ENCODE results near the gene PRPF19. TPM values are rescaled to one million over a fixed set of nuclear protein-coding genes. Genes with fewer than 3 reads are reported as not detected.
A peak's percentile ranks its signal among the peaks of the same experiment; 100 is the strongest.

The PRPF19 gene
- total and polyA plus RNA-seq, 4 donors, result 49.0 to 115 (median 77.4) TPM

GRCh38 chr11:60872124-60872960, 34.0 kb downstream of the PRPF19 start:
- H3K36me3 ChIP-seq (ENCODE audit: control insufficient read depth, insufficient read depth, low read length), result peaks cover 14% of the 10 kb centered on the region
- peak overlapping the region; percentile 6 for H3K27ac ChIP-seq (ENCODE audit: low read depth, low read length)
- WGBS (ENCODE audit: insufficient coverage), result 87% methylated on average over 4 of the region's 6 CpGs
- no peaks in the 10 kb centered on the region for H3K9me3 ChIP-seq (ENCODE audit: control insufficient read depth, insufficient read depth, low read length)
- H3K27me3 ChIP-seq (ENCODE audit: control insufficient read depth, insufficient read depth, low read length), result no peaks in the 10 kb centered on the region
- DNase-seq (ENCODE audit: low read depth in 4 of 6, low spot score in 6 of 6), result peak in 1 of 6 donors; percentile 23
- peaks cover 36% of the 10 kb centered on the region for H3K4me1 ChIP-seq (ENCODE audit: control insufficient read depth, insufficient read depth, low read length)
- no peak overlapping the region for H3K4me3 ChIP-seq (ENCODE audit: low read depth, low read length)

GRCh38 chr11:60871378-60872061, 34.9 kb downstream of the PRPF19 start:
- H3K9me3 ChIP-seq (ENCODE audit: control insufficient read depth, insufficient read depth, low read length), result no peaks in the 10 kb centered on the region
- H3K4me3 ChIP-seq (ENCODE audit: low read depth, low read length), result no peak overlapping the region
- peaks cover 41% of the 10 kb centered on the region for H3K4me1 ChIP-seq (ENCODE audit: control insufficient read depth, insufficient read depth, low read length)
- WGBS (ENCODE audit: insufficient coverage), result 73% methylated on average over 6 of the region's 7 CpGs
- H3K27ac ChIP-seq (ENCODE audit: low read depth, low read length), result peak overlapping the region; percentile 13
- DNase-seq (ENCODE audit: low read depth in 4 of 6, low spot score in 6 of 6), result peak in 1 of 6 donors; percentile 52
- H3K27me3 ChIP-seq (ENCODE audit: control insufficient read depth, insufficient read depth, low read length), result no peaks in the 10 kb centered on the region
- peaks cover 14% of the 10 kb centered on the region for H3K36me3 ChIP-seq (ENCODE audit: control insufficient read depth, insufficient read depth, low read length)

- peaks cover 41% of the 10 kb centered on the region for H3K4me1 ChIP-seq (ENCODE audit: control insufficient read depth, insufficient read depth, low read length)
- no peak overlapping the region for H3K4me3 ChIP-seq (ENCODE audit: low read depth, low read length)
- DNase-seq (ENCODE audit: low read depth in 4 of 6, low spot score in 6 of 6), result no peak
- no peaks in the 10 kb centered on the region for H3K9me3 ChIP-seq (ENCODE audit: control insufficient read depth, insufficient read depth, low read length)
- H3K27ac ChIP-seq (ENCODE audit: low read depth, low read length), result peak overlapping the region; percentile 13
- no peaks in the 10 kb centered on the region for H3K27me3 ChIP-seq (ENCODE audit: control insufficient read depth, insufficient read depth, low read length)
- WGBS (ENCODE audit: insufficient coverage), result 80% methylated on average over 13 of the region's 13 CpGs
- peaks cover 12% of the 10 kb centered on the region for H3K36me3 ChIP-seq (ENCODE audit: control insufficient read depth, insufficient read depth, low read length)
Observed at GRCh38 chr11:60870733-60871377, 35.5 kb downstream of the PRPF19 start.

GRCh38 chr11:60870276-60870675, 36.1 kb downstream of the PRPF19 start:
- peak in 3 of 6 donors; percentile 8 to 84 (median 35) for DNase-seq (ENCODE audit: low read depth in 4 of 6, low spot score in 6 of 6)
- WGBS (ENCODE audit: insufficient coverage), result 21% methylated on average over 1 of the region's 3 CpGs
- H3K4me1 ChIP-seq (ENCODE audit: control insufficient read depth, insufficient read depth, low read length), result peaks cover 41% of the 10 kb centered on the region

GRCh38 chr11:60869451-60869825, 36.9 kb downstream of the PRPF19 start:
- no peaks in the 10 kb centered on the region for H3K27me3 ChIP-seq (ENCODE audit: control insufficient read depth, insufficient read depth, low read length)
- peaks cover 3% of the 10 kb centered on the region for H3K36me3 ChIP-seq (ENCODE audit: control insufficient read depth, insufficient read depth, low read length)
- no peak for DNase-seq (ENCODE audit: low read depth in 4 of 6, low spot score in 6 of 6)
- WGBS (ENCODE audit: insufficient coverage), result 88% methylated on average over 7 of the region's 7 CpGs
- H3K27ac ChIP-seq (ENCODE audit: low read depth, low read length), result no peak overlapping the region
- H3K9me3 ChIP-seq (ENCODE audit: control insufficient read depth, insufficient read depth, low read length), result no peaks in the 10 kb centered on the region
- peaks cover 39% of the 10 kb centered on the region for H3K4me1 ChIP-seq (ENCODE audit: control insufficient read depth, insufficient read depth, low read length)
- H3K4me3 ChIP-seq (ENCODE audit: low read depth, low read length), result no peak overlapping the region

More at GRCh38 chr11:60870276-60870675, 36.1 kb downstream of the PRPF19 start:
- Histone ChIP-seq H3K4me3 (ENCODE audit: low read depth, low read length) (no peak overlapping the region), H3K27me3 (ENCODE audit: control insufficient read depth, insufficient read depth, low read length) (no peaks in the 10 kb centered on the region), H3K9me3 (ENCODE audit: control insufficient read depth, insufficient read depth, low read length) (no peaks in the 10 kb centered on the region), H3K27ac (ENCODE audit: low read depth, low read length) (no peak overlapping the region), H3K36me3 (ENCODE audit: control insufficient read depth, insufficient read depth, low read length) (peaks cover 9% of the 10 kb centered on the region)

GRCh38 chr11:60868682-60869450, 37.5 kb downstream of the PRPF19 start:
- no peak overlapping the region for H3K27ac ChIP-seq (ENCODE audit: low read depth, low read length)
- H3K36me3 ChIP-seq (ENCODE audit: control insufficient read depth, insufficient read depth, low read length), result no peaks in the 10 kb centered on the region
- H3K9me3 ChIP-seq (ENCODE audit: control insufficient read depth, insufficient read depth, low read length), result no peaks in the 10 kb centered on the region
- no peak for DNase-seq (ENCODE audit: low read depth in 4 of 6, low spot score in 6 of 6)
- no peaks in the 10 kb centered on the region for H3K27me3 ChIP-seq (ENCODE audit: control insufficient read depth, insufficient read depth, low read length)
- no peak overlapping the region for H3K4me3 ChIP-seq (ENCODE audit: low read depth, low read length)
- WGBS (ENCODE audit: insufficient coverage), result 83% methylated on average over 7 of the region's 10 CpGs
- H3K4me1 ChIP-seq (ENCODE audit: control insufficient read depth, insufficient read depth, low read length), result peaks cover 39% of the 10 kb centered on the region

- no peaks in the 10 kb centered on the region for H3K36me3 ChIP-seq (ENCODE audit: control insufficient read depth, insufficient read depth, low read length)
- H3K27me3 ChIP-seq (ENCODE audit: control insufficient read depth, insufficient read depth, low read length), result no peaks in the 10 kb centered on the region
- 84% methylated on average over 8 of the region's 10 CpGs for WGBS (ENCODE audit: insufficient coverage)
- no peaks in the 10 kb centered on the region for H3K9me3 ChIP-seq (ENCODE audit: control insufficient read depth, insufficient read depth, low read length)
- H3K4me3 ChIP-seq (ENCODE audit: low read depth, low read length), result no peak overlapping the region
- DNase-seq (ENCODE audit: low read depth in 4 of 6, low spot score in 6 of 6), result no peak
- H3K4me1 ChIP-seq (ENCODE audit: control insufficient read depth, insufficient read depth, low read length), result peaks cover 35% of the 10 kb centered on the region
- H3K27ac ChIP-seq (ENCODE audit: low read depth, low read length), result no peak overlapping the region
Observed at GRCh38 chr11:60867871-60868681, 38.3 kb downstream of the PRPF19 start.

- no peak for DNase-seq (ENCODE audit: low read depth in 4 of 6, low spot score in 6 of 6)
- WGBS (ENCODE audit: insufficient coverage), result 60% methylated on average over 11 of the region's 13 CpGs
- H3K27ac ChIP-seq (ENCODE audit: low read depth, low read length), result no peak within 1 kb of the TSS
- H3K4me1 ChIP-seq (ENCODE audit: control insufficient read depth, insufficient read depth, low read length), result peaks cover 30% of the 10 kb centered on the region
- no peaks in the 10 kb centered on the region for H3K9me3 ChIP-seq (ENCODE audit: control insufficient read depth, insufficient read depth, low read length)
- no peaks in the 10 kb centered on the region for H3K27me3 ChIP-seq (ENCODE audit: control insufficient read depth, insufficient read depth, low read length)
- H3K4me3 ChIP-seq (ENCODE audit: low read depth, low read length), result no peak within 1 kb of the TSS
- no peaks in the 10 kb centered on the region for H3K36me3 ChIP-seq (ENCODE audit: control insufficient read depth, insufficient read depth, low read length)
Observed at GRCh38 chr11:60866911-60867870, 39.2 kb downstream of the PRPF19 start, which contains the start of gene ZP1. Gene ZP1 (plus strand): TSS chr11:60867542. CDS start chr11:60867562, 20 bp downstream.

Measured in spinal cord (tissue), 10 donors.